Endothelial cell of umbilical vein (primary cell): ENCODE measurements around the gene DMD.

Experiments used
- CTCF ChIP-seq, 2 donors: IDR thresholded peaks; 1 replicate in 1 of 2; 2 replicates in 1 of 2; pipeline ENCODE4 v1.5.1; 2011; ENCODE audit warnings: low read length in 2 of 2, mild to moderate bottlenecking in 2 of 2, moderate library complexity in 2 of 2, control low read depth in 1 of 2, inconsistent platforms in 1 of 2, low read depth in 1 of 2; ENCODE audit not compliant: insufficient read depth in 1 of 2; ENCODE audit errors: extremely low read depth in 1 of 2
- MAX ChIP-seq: IDR thresholded peaks from 2 replicates; pipeline ENCODE4 v1.6.1; 2011; ENCODE audit not compliant: insufficient read depth, insufficient read length
- POLR2AphosphoS5 ChIP-seq: IDR thresholded peaks from 2 replicates; pipeline ENCODE4 v1.6.1; 2012; ENCODE audit warnings: low read depth, mild to moderate bottlenecking, control low read depth, low read length, moderate library complexity; ENCODE audit not compliant: insufficient read depth

- TF ChIP-seq CTCF (IDR thresholded peaks at IDR 0.05; ENCODE audit: extremely low read depth in 1 of 2, insufficient read depth in 1 of 2, low read depth in 1 of 2, low read length in 2 of 2), result no peak
- TF ChIP-seq MAX, result no peak
- TF ChIP-seq POLR2AphosphoS5, result no peak
Observed at GRCh38 chrX:31170792-31171191, 2040.6 kb downstream of the DMD start.
